ENCODE results near the gene ENTR1. TPM values are rescaled to one million over a fixed set of nuclear protein-coding genes. Genes with fewer than 3 reads are reported as not detected.

Gene ENTR1
- total RNA-seq, 4 donors from 2014 or later, result 26.5 to 38.1 (median 33.5) TPM

DNA sequence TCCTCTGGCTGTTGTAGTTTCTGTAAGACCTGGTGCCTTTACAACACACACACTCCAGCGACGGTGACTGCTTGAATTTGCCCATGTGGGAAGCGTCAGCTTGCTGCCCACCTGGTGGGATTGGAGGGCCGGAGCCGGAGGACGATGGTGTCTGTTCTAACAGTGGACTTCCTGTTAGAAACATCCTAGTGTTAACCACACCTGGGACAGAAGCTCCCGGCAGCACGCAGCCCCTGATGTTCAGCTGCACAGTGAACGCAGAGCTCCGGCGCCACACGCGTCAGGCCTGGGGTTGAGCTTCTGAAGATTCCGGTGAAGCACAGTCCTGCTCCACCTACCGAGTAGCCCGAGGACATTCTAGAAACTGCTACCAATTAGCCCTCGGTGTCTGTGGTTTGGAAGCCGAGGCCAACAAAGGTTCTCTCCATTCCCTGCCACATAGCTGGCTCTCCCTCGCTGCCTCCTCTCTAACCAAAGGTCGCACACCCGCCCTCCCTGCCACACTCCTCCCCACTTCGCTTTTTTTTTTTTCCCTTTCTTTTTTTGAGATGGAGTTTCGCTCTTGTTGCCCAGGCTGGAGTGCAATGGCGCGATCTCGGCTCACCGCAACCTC is 14.4 kb upstream of the ENTR1 start:
- ATAC-seq (ENCODE audit: low FRiP score), result no peak
- TF ChIP-seq, protein P1, sequence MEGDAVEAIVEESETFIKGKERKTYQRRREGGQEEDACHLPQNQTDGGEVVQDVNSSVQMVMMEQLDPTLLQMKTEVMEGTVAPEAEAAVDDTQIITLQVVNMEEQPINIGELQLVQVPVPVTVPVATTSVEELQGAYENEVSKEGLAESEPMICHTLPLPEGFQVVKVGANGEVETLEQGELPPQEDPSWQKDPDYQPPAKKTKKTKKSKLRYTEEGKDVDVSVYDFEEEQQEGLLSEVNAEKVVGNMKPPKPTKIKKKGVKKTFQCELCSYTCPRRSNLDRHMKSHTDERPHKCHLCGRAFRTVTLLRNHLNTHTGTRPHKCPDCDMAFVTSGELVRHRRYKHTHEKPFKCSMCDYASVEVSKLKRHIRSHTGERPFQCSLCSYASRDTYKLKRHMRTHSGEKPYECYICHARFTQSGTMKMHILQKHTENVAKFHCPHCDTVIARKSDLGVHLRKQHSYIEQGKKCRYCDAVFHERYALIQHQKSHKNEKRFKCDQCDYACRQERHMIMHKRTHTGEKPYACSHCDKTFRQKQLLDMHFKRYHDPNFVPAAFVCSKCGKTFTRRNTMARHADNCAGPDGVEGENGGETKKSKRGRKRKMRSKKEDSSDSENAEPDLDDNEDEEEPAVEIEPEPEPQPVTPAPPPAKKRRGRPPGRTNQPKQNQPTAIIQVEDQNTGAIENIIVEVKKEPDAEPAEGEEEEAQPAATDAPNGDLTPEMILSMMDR (IDR thresholded peaks at IDR 0.05), result no peak
- DNase-seq (ENCODE audit: low spot score), result no peak

DNA sequence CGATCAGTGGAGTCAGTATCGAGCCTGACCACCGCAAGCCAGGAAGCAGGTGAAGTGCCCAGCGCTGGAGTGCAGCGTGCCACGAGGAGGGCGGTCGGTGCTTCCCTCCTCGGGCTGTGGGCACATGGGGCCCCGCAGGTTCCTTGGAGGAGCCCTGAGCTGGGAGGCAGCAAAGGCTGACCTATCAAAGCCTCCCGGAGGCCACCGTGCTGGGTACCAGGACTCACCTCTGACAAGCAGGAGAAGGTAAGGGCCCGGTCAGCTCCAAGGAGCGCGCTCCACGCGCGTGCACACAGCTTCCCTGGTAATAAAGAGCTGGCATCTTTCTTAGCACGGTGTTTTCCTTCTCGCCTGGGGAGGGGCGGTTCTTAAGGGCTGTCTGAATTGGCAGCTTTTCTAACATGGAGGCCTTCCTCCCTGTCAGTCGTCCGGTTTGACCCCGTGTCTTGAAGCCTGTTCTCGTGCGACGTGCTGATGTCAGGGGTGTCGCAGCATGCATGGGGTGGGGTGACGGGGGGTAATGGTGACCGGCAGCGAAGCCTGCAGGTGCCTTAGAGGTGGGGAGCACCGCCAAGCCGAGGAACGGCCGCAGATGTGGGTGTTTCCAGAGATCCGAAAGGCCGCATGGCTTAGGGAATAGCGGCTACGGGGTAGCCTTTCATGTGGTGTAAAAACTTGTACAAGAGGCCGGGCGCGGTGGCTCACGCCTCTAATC is 13.2 kb upstream of the ENTR1 start:
- ATAC-seq (ENCODE audit: low FRiP score), result no peak
- TF ChIP-seq, protein P1 (IDR thresholded peaks at IDR 0.05), result no peak
- no peak for DNase-seq (ENCODE audit: low spot score)

DNA sequence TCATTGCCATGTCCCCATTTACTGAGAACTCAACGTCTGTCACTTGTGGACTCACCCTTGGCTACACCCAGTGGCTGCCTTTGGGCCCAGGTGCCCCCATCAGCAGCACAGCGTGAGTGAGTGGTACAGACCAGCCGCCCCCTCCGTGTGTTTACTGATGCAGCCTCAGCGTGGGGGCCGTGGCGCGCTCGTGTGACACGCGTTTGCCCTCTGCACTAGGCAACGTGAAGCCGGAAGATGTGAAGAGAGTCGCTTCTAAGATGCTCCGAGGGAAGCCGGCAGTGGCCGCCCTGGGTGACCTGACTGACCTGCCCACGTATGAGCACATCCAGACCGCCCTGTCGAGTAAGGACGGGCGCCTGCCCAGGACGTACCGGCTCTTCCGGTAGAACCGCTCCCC is 12.5 kb upstream of the ENTR1 start:
- ATAC-seq (ENCODE audit: low FRiP score) (no peak), DNase-seq (ENCODE audit: low spot score) (no peak)
- TF ChIP-seq, protein P1 (IDR thresholded peaks at IDR 0.05), result no peak

DNA sequence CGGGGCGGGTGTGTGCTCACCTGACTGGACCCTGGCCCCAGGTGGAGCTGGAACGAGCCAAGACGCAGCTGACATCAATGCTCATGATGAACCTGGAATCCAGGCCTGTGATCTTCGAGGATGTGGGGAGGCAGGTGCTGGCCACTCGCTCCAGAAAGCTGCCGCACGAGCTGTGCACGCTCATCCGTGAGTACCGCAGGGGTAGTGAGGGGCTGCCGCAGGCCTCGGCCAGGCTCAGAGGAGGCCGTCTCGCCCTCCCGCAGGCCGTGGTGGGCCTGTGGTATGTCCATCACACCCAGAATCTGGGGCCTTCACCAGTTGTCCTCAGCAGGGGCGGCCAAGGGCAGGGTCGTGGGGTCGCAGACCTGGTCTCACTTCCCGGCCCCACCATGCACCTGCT is 11.4 kb upstream of the ENTR1 start:
- no peak for ATAC-seq (ENCODE audit: low FRiP score)
- TF ChIP-seq, protein P1 (IDR thresholded peaks at IDR 0.05), result no peak
- no peak for DNase-seq (ENCODE audit: low spot score)

DNA sequence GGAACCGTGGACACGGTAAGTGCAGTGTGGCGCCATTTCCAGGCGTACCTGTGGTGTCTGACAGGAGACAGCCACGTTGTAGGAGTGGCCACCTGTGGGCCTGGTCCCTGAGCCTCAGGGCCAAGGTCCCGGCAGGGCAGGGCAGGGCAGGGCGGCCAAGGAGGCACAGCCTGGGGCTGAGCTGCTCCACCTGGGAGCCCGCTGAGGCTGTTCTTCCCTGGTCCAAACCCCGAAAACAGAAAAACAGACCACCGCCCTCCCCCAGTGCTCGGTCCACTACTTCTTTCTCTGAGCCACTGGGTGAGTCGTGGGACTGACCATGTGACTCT is 8.6 kb upstream of the ENTR1 start:
- no peak for DNase-seq (ENCODE audit: low spot score)
- TF ChIP-seq, protein P1 (IDR thresholded peaks at IDR 0.05), result no peak
- ATAC-seq (ENCODE audit: low FRiP score), result no peak

DNA sequence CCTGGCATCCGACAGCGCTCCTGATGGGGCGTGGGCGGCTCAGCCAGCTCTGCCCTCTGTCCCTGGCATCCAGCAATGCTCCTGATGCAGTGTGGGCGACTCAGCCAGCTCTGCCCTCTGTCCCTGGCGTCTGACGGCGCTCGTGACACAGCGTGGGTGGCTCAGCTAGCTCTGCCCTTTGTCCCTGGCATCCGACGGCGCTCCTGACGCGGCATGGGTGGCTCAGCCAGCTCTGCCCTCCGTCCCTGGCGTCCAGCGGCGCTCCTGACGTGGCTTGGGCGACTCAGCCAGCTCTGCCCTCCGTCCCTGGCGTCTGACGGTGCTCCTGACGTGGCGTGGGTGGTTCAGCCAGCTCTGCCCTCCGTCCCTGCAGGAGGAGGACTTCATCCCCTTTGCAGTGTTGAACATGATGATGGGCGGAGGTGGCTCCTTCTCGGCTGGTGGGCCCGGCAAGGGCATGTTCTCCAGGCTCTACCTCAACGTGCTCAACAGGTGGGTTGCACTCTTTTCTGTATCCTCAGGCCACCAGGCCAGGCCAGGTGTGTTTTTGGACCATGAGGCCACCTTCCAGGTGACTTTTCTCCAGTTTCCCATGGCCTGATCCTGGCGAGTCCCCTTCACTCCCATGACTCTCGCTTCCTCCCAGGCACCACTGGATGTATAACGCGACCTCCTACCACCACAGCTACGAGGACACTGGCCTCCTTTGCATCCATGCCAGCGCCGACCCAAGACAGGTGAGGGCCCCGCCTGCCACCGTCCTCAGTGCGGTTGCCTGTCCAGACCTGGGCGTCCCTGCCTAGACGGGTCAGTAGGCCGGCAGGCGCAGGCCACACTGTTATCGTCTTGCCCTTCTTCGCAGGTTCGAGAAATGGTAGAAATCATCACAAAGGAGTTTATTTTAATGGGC is 8.0 kb upstream of the ENTR1 start:
- no peak for ATAC-seq (ENCODE audit: low FRiP score)
- TF ChIP-seq, protein P1 (IDR thresholded peaks at IDR 0.05), result no peak
- no peak for DNase-seq (ENCODE audit: low spot score)
